22Rv1 (cell line): ENCODE measurements around the gene ERICH3.

ENCODE experiments used
- ZFX ChIP-seq: fragments of 450-650 bp; IDR thresholded peaks from 2 replicates; pipeline ENCODE4 v1.6.1; 2017; ENCODE audit warnings: antibody characterized with exemption, borderline replicate concordance
- TF ChIP-seq, protein P1 (sequence below): fragments of 450-650 bp; IDR thresholded peaks from 2 replicates; pipeline ENCODE4 v1.5.1; 2017; ENCODE audit warnings: mild to moderate bottlenecking

DNA sequence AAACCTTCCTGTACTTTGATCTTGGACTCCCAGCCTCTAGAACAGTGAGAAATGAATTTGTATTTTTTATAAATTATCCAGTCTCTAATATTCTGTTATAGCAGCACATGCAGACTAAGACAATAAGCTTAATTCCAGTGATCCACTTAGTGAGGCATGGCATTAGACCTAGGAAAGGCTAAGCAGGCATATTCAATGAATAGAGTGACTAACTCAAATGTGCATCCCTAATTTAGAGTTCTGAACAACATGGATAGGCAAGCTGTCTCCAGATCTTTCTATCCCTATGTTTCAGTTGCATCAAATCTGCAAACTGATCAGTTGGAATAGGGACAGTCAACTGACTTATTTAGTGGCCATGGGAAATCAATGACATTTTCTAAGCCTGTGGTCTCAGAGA is 4.3 kb upstream of the ERICH3 start:
- TF ChIP-seq, protein P1, sequence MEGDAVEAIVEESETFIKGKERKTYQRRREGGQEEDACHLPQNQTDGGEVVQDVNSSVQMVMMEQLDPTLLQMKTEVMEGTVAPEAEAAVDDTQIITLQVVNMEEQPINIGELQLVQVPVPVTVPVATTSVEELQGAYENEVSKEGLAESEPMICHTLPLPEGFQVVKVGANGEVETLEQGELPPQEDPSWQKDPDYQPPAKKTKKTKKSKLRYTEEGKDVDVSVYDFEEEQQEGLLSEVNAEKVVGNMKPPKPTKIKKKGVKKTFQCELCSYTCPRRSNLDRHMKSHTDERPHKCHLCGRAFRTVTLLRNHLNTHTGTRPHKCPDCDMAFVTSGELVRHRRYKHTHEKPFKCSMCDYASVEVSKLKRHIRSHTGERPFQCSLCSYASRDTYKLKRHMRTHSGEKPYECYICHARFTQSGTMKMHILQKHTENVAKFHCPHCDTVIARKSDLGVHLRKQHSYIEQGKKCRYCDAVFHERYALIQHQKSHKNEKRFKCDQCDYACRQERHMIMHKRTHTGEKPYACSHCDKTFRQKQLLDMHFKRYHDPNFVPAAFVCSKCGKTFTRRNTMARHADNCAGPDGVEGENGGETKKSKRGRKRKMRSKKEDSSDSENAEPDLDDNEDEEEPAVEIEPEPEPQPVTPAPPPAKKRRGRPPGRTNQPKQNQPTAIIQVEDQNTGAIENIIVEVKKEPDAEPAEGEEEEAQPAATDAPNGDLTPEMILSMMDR = no peak
- TF ChIP-seq ZFX = no peak
